SU-DHL-6 (cell line): ENCODE data around the gene DEDD2.

Experiments
- H2AFZ ChIP-seq: fragments of 200-600 bp; sonication (generic); 2 replicates; pipeline ENCODE4 v1.6.1; 2014; ENCODE audit warnings: low read depth, mild to moderate bottlenecking, moderate library complexity, mixed read lengths, antibody characterized with exemption, low read length; ENCODE audit not compliant: severe bottlenecking
- H3F3A ChIP-seq: fragments of 200-600 bp; shearing (Covaris generic); 2 replicates; pipeline ENCODE4 v1.6.0; 2016; ENCODE audit warnings: antibody characterized with exemption, mild to moderate bottlenecking; ENCODE audit not compliant: insufficient read depth
- H3K27ac ChIP-seq: fragments of 200-600 bp; sonication (generic); 2 replicates; pipeline ENCODE4 v1.5.1; 2016; ENCODE audit warnings: low read depth, mild to moderate bottlenecking, low read length, moderate library complexity, mixed read lengths
- H3K27me3 ChIP-seq: fragments of 200-600 bp; sonication (generic), shearing (Covaris generic); 2 replicates; pipeline ENCODE4 v1.6.0; 2014; ENCODE audit warnings: mild to moderate bottlenecking, low read length
- H3K36me3 ChIP-seq: fragments of 200-600 bp; sonication (generic); 2 replicates; pipeline ENCODE4 v1.6.1; 2014; ENCODE audit warnings: mild to moderate bottlenecking, low read length, mixed read lengths
- H3K4me2 ChIP-seq: fragments of 300-600, 200-600 bp; shearing (Covaris generic), sonication (generic); 2 replicates; pipeline ENCODE4 v1.6.0; 2014; ENCODE audit warnings: low read length, low read depth, mild to moderate bottlenecking; ENCODE audit not compliant: poor library complexity, severe bottlenecking
- H3K4me3 ChIP-seq: fragments of 200-600 bp; sonication (generic); 2 replicates; pipeline ENCODE4 v1.5.1; 2014; ENCODE audit warnings: antibody characterized with exemption, low read length, mild to moderate bottlenecking, mixed read lengths; ENCODE audit not compliant: insufficient read depth, poor library complexity, severe bottlenecking
- H3K79me2 ChIP-seq: fragments of 200-600 bp; sonication (generic); 2 replicates; pipeline ENCODE4 v1.6.1; 2014; ENCODE audit warnings: mild to moderate bottlenecking, low read length, moderate library complexity; ENCODE audit not compliant: insufficient read depth
- H3K9ac ChIP-seq: fragments of 200-600 bp; sonication (generic); 2 replicates; pipeline ENCODE4 v1.7.0; 2014; ENCODE audit warnings: mild to moderate bottlenecking, low read length
- H3K9me2 ChIP-seq: fragments of 200-600 bp; sonication (generic); replicated peaks from 2 replicates; pipeline ENCODE4 v1.6.1; 2014; ENCODE audit warnings: low read length; ENCODE audit not compliant: insufficient read depth
- H3K9me3 ChIP-seq: fragments of 200-600 bp; sonication (generic); 2 replicates; pipeline ENCODE4 v1.6.1; 2014; ENCODE audit warnings: low read length, mixed read lengths; ENCODE audit not compliant: insufficient read depth
- H4K20me1 ChIP-seq: fragments of 200-600 bp; sonication (generic); 2 replicates; pipeline ENCODE4 v1.6.1; 2014; ENCODE audit warnings: low read depth, mild to moderate bottlenecking, antibody characterized with exemption, low read length, moderate library complexity, mixed read lengths
- CTCF ChIP-seq: fragments of 200-600 bp; sonication (generic); IDR thresholded peaks from one replicate; pipeline ENCODE4 v1.5.1; 2017; ENCODE audit warnings: antibody characterized with exemption, mild to moderate bottlenecking, low read length, moderate library complexity; ENCODE audit not compliant: insufficient read depth, poor library complexity, severe bottlenecking
- EZH2phosphoT487 ChIP-seq: fragments of 200-600 bp; sonication (generic), shearing (Covaris generic); conservative IDR thresholded peaks from 2 replicates; pipeline ENCODE4 v1.6.1; 2018; ENCODE audit warnings: mild to moderate bottlenecking, antibody characterized with exemption, low read length, moderate library complexity, mixed read lengths

The DEDD2 gene

GRCh38 chr19:42208612-42209011, 8.9 kb downstream of the DEDD2 start:
- Histone ChIP-seq H3K4me3 (no peak overlapping the region), H3K27ac (no peak overlapping the region), H2AFZ (no peak overlapping the region), H4K20me1 (no peaks in the 10 kb centered on the region), H3F3A (no peaks in the 10 kb centered on the region), H3K9ac (no peak overlapping the region), H3K79me2 (0 out of 2 replicates have a peak, but pooled peaks cover 6% of the 10 kb centered on the region), H3K27me3 (no peaks in the 10 kb centered on the region), H3K9me3 (no peaks in the 10 kb centered on the region), H3K9me2 (no peaks in the 10 kb centered on the region), H3K36me3 (no peaks in the 10 kb centered on the region; the same call in 1 of the 2 replicates), H3K4me2 (no peak overlapping the region)
- TF ChIP-seq EZH2phosphoT487 (no peak), CTCF (no peak)

GRCh38 chr19:42207767-42208271, 9.7 kb downstream of the DEDD2 start:
- Histone ChIP-seq H3K27ac (no peak overlapping the region), H3K36me3 (no peaks in the 10 kb centered on the region; the same call in 1 of the 2 replicates), H4K20me1 (no peaks in the 10 kb centered on the region)

GRCh38 chr19:42206871-42207755, 10.4 kb downstream of the DEDD2 start:
- no peaks in the 10 kb centered on the region for H3K9me2 ChIP-seq
- H3K4me2 ChIP-seq: no peak overlapping the region
- H3K9me3 ChIP-seq: no peaks in the 10 kb centered on the region
- no peaks in the 10 kb centered on the region for H3K27me3 ChIP-seq
- TF ChIP-seq CTCF (no peak), EZH2phosphoT487 (no peak)
- H3K36me3 ChIP-seq: no peaks in the 10 kb centered on the region; the same call in 1 of the 2 replicates
- no peak overlapping the region for H3K4me3 ChIP-seq
- no peaks in the 10 kb centered on the region for H3F3A ChIP-seq
- no peak overlapping the region for H2AFZ ChIP-seq
- H3K27ac ChIP-seq: no peak overlapping the region
- no peaks in the 10 kb centered on the region for H4K20me1 ChIP-seq
- no peak overlapping the region for H3K9ac ChIP-seq
- H3K79me2 ChIP-seq: no peaks in the 10 kb centered on the region

More at GRCh38 chr19:42207767-42208271, 9.7 kb downstream of the DEDD2 start:
- H3K4me3 ChIP-seq: no peak overlapping the region
- H3K9ac ChIP-seq: no peak overlapping the region
- no peaks in the 10 kb centered on the region for H3K27me3 ChIP-seq
- TF ChIP-seq CTCF (no peak), EZH2phosphoT487 (no peak)
- H3K4me2 ChIP-seq: no peak overlapping the region
- no peak overlapping the region for H2AFZ ChIP-seq
- no peaks in the 10 kb centered on the region for H3K9me2 ChIP-seq
- no peaks in the 10 kb centered on the region for H3K9me3 ChIP-seq
- 0 out of 2 replicates have a peak, but pooled peaks cover 5% of the 10 kb centered on the region for H3K79me2 ChIP-seq
- H3F3A ChIP-seq: no peaks in the 10 kb centered on the region
